K562 (cell line): ENCODE results near the gene WASF2. TPM values are rescaled to one million over a fixed set of nuclear protein-coding genes. Genes with fewer than 3 reads are reported as not detected.

Experiments
- CREB3 ChIP-seq: fragments of 450-650 bp; conservative IDR thresholded peaks from 2 replicates; pipeline ENCODE4 v1.6.1; 2016; ENCODE audit warnings: missing genetic modification characterization, low read depth, mild to moderate bottlenecking, missing compliant biosample characterization, moderate library complexity
- DPF2 ChIP-seq: fragments of 450-650 bp; IDR thresholded peaks from 2 replicates; pipeline ENCODE4 v1.6.1; 2016
- GABPA ChIP-seq: fragments of 200-800 bp; sonication (Bioruptor generic); conservative IDR thresholded peaks from 2 replicates; pipeline ENCODE4 v1.6.1; 2016; ENCODE audit warnings: low read depth, missing genetic modification characterization, missing compliant biosample characterization
- HNRNPUL1 ChIP-seq: fragments of 200-400 bp; formaldehyde crosslinking; IDR thresholded peaks from 2 replicates; pipeline ENCODE4 v1.6.1; 2017; ENCODE audit warnings: low read length
- KLF6 ChIP-seq: fragments of 250-450 bp; sonication (Bioruptor Pico); IDR thresholded peaks from 2 replicates; pipeline ENCODE4 v1.4.0; 2020; ENCODE audit warnings: mild to moderate bottlenecking, moderate library complexity, borderline replicate concordance
- NBN ChIP-seq: fragments of 450-650 bp; IDR thresholded peaks from 2 replicates; pipeline ENCODE4 v1.6.1; 2016; ENCODE audit warnings: low read depth, mild to moderate bottlenecking
- POU5F1 ChIP-seq: fragments of 150-350 bp; IDR thresholded peaks from 2 replicates; pipeline ENCODE4 v1.6.1; 2014; ENCODE audit warnings: borderline replicate concordance, low read length, low read depth, mild to moderate bottlenecking; ENCODE audit not compliant: partially characterized antibody
- SREBF1 ChIP-seq: fragments of 150-350 bp; IDR thresholded peaks from 2 replicates; pipeline ENCODE4 v1.6.1; 2014; ENCODE audit warnings: antibody characterized with exemption, low read depth, low read length, borderline replicate concordance
- TBL1XR1 ChIP-seq, 2 experiments: IDR thresholded peaks; 2 replicates each; pipeline ENCODE4 v1.6.1; 2012; ENCODE audit warnings: improper control_type of control experiment in 2 of 2, low read length in 2 of 2, mild to moderate bottlenecking in 1 of 2
- THAP7 ChIP-seq: fragments of 250-450 bp; sonication (Bioruptor Pico); IDR thresholded peaks from 2 replicates; pipeline ENCODE4 v1.5.0; 2021
- TSHZ1 ChIP-seq: fragments of 250-450 bp; sonication (Bioruptor Pico); IDR thresholded peaks from 2 replicates; pipeline ENCODE4 v1.4.0; 2020; ENCODE audit warnings: mild to moderate bottlenecking, moderate library complexity
- U2AF1 ChIP-seq: fragments of 200-400 bp; formaldehyde crosslinking; optimal IDR thresholded peaks from 2 replicates; pipeline ENCODE3; 2017; ENCODE audit warnings: mild to moderate bottlenecking, low read depth, low read length, moderate library complexity
- ZHX1 ChIP-seq: fragments of 150-350 bp; conservative IDR thresholded peaks from 2 replicates; pipeline ENCODE4 v1.6.1; 2014; ENCODE audit warnings: low read length
- ZKSCAN3 ChIP-seq: fragments of 250-450 bp; sonication (Bioruptor Pico); IDR thresholded peaks from 2 replicates; pipeline ENCODE4 v1.4.0; 2020
- ZNF165 ChIP-seq: fragments of 250-450 bp; sonication (Bioruptor Pico); IDR thresholded peaks from 2 replicates; pipeline ENCODE4 v1.4.0; 2020; ENCODE audit warnings: borderline replicate concordance
- ZNF274 ChIP-seq: IDR thresholded peaks from 2 replicates; pipeline ENCODE4 v1.6.1; 2011; ENCODE audit warnings: low read depth, mild to moderate bottlenecking, low read length, moderate library complexity, borderline replicate concordance
- ZNF551 ChIP-seq: fragments of 250-450 bp; sonication (Bioruptor Pico); IDR thresholded peaks from 2 replicates; pipeline ENCODE4 v1.5.0; 2021; ENCODE audit warnings: mild to moderate bottlenecking, moderate library complexity
- polyA plus RNA-seq, 8 experiments: library from polyadenylated mRNA; depleted of rRNA in 4 of 8; stranded (reverse) in 5 of 8; unstranded in 3 of 8; fragments of >200 nt; fragmentation: Nextera tagmentation in 2 of 8; fragmentation: Illumina TruSeq in 1 of 8; extraction: Ambion mirVana in 2 of 8; extraction: Trizol in 1 of 8; gene quantifications; 2 replicates each; pipeline versions ENCODE4 v1.2.1 to v1.2.3, GENCODE V29; 2011 to 2014; ENCODE audit warnings: inconsistent platforms in 1 of 8, missing spikeins in 1 of 8
- total RNA-seq, 7 experiments: library from RNA; depleted of rRNA in 6 of 7; stranded (reverse); fragments of >200 nt in 6 of 7; fragmentation: Illumina TruSeq in 2 of 7; extraction: Trizol in 2 of 7; gene quantifications; 2 replicates each; pipeline versions ENCODE4 v1.2.1 to v1.2.3, GENCODE V29; 2011 to 2021; ENCODE audit warnings: low replicate concordance in 1 of 7

The WASF2 gene
- total and polyA plus RNA-seq, 9 of the 15 experiments (the other 6 are each of a cell fraction or from before 2014, with no cell fraction given): 8.2 to 163 (median 31.2) TPM

- TF ChIP-seq GABPA (tag) (no peak), ZNF165 (no peak), POU5F1 (no peak), HNRNPUL1 (no peak), DPF2 (peak; percentile 95), ZHX1 (no peak), ZKSCAN3 (CRISPR knock-in tag) (no peak), NBN (peak; percentile 96), U2AF1 (no peak), SREBF1 (no peak), KLF6 (no peak; the same call in 1 of the 2 replicates), CREB3 (tag) (no peak), ZNF551 (no peak), ZNF274 (no peak), TSHZ1 (CRISPR knock-in tag) (no peak), TBL1XR1 (IDR thresholded peaks at IDR 0.05; ENCODE audit: low read length in 2 of 2) (peak in 1 of 2 experiments; percentile 91; a peak in 2 of 4 replicates), THAP7 (CRISPR knock-in tag) (no peak)
Observed at GRCh38 chr1:27428316-27429028, 61.5 kb downstream of the WASF2 start (continued).
